ENCODE results near the gene TBC1D22A. TPM values are rescaled to one million over a fixed set of nuclear protein-coding genes. Genes with fewer than 3 reads are reported as not detected.

Gene TBC1D22A
- total and polyA plus RNA-seq, 10 of the 15 experiments (the other 5 are each of a cell fraction or from before 2014, with no cell fraction given): 0.63 to 44.7 (median 27.4) TPM

DNA sequence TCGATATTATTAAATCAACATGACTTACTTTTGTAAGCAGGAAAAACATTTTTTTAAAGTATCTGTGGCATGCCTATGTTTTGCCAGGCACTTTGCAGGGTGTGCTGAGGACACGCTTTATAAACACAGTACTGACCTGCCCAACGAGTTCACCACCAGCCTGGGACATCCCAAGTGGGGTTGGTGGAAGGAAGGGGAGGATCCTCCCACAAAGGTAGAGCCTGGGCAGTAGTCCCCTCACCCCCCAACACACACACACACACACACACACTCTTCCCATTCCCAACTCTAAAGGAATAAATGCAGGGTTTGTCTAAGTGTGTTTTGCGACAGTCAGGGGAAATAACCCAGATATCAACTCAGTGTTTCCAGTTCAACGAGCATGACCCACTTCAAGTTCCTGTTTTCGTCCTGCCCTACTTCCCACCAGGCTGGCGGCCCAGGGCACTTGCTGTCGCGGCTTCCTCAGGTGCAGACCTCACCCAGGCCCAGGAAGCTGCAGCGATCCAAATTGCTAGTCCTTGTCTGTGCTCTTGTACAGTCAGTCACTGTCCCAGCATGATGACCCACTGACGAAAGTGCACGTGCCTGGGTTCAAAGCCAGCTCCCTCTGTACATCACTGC, 27.5 kb upstream of the TBC1D22A start (continued):
- TF ChIP-seq CHD2 (IDR thresholded peaks at IDR 0.05; ENCODE audit: borderline replicate concordance, low read depth, low read length) (0 out of 2 replicates have a peak, but pooled peaks have one; percentile 25), PAX5 (IDR thresholded peaks at IDR 0.05; ENCODE audit: borderline replicate concordance, low read depth, low read length) (peak; percentile 97), YY1 (IDR thresholded peaks at IDR 0.05; ENCODE audit: low read depth, low read length) (no peak), CREB1 (IDR thresholded peaks at IDR 0.05; ENCODE audit: low read depth) (0 out of 2 replicates have a peak, but pooled peaks have one; percentile 23), SPI1 (IDR thresholded peaks at IDR 0.05; ENCODE audit: borderline replicate concordance, insufficient read depth, low read depth, low read length) (peak; percentile 77; the same call in 1 of the 2 replicates), ETV6 (conservative IDR thresholded peaks at IDR 0.05 in 1 of 2, IDR thresholded peaks at IDR 0.05 in 1 of 2; ENCODE audit: borderline replicate concordance in 1 of 2, low read depth in 1 of 2) (peak in 1 of 2 experiments; percentile 63; a peak in 2 of 4 replicates), ZNF274 (IDR thresholded peaks at IDR 0.05; ENCODE audit: insufficient read depth, insufficient read length) (no peak), RELA (IDR thresholded peaks at IDR 0.05; ENCODE audit: borderline replicate concordance, partially characterized antibody) (no peak), TAF1 (IDR thresholded peaks at IDR 0.05; ENCODE audit: borderline replicate concordance, low read depth, low read length) (0 out of 2 replicates have a peak, but pooled peaks have one; percentile 25), SIN3A (IDR thresholded peaks at IDR 0.05; ENCODE audit: low read depth, low read length) (peak; percentile 46; the same call in 1 of the 2 replicates), POLR2AphosphoS5 (IDR thresholded peaks at IDR 0.05; ENCODE audit: low read length) (0 out of 2 replicates have a peak, but pooled peaks have one; percentile 22), TBL1XR1 (IDR thresholded peaks at IDR 0.05; ENCODE audit: low read depth, low read length) (0 out of 2 replicates have a peak, but pooled peaks have one; percentile 20), HDAC6 (IDR thresholded peaks at IDR 0.05; ENCODE audit: unreplicated experiment) (no peak), IKZF2 (IDR thresholded peaks at IDR 0.05) (peak; percentile 73 to 76), POLR2AphosphoS2 (IDR thresholded peaks at IDR 0.05; ENCODE audit: low read depth, low read length) (no peak), NR2C1 (IDR thresholded peaks at IDR 0.05) (peak; percentile 21; the same call in 1 of the 2 replicates), IKZF1 (conservative IDR thresholded peaks at IDR 0.05) (peak; percentile 88), HDGF (IDR thresholded peaks at IDR 0.05) (0 out of 2 replicates have a peak, but pooled peaks have one; percentile 61)
- TF ChIP-seq, protein P1, sequence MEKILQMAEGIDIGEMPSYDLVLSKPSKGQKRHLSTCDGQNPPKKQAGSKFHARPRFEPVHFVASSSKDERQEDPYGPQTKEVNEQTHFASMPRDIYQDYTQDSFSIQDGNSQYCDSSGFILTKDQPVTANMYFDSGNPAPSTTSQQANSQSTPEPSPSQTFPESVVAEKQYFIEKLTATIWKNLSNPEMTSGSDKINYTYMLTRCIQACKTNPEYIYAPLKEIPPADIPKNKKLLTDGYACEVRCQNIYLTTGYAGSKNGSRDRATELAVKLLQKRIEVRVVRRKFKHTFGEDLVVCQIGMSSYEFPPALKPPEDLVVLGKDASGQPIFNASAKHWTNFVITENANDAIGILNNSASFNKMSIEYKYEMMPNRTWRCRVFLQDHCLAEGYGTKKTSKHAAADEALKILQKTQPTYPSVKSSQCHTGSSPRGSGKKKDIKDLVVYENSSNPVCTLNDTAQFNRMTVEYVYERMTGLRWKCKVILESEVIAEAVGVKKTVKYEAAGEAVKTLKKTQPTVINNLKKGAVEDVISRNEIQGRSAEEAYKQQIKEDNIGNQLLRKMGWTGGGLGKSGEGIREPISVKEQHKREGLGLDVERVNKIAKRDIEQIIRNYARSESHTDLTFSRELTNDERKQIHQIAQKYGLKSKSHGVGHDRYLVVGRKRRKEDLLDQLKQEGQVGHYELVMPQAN (conservative IDR thresholded peaks at IDR 0.05): peak; percentile 33; the same call in 1 of the 2 replicates
- TF ChIP-seq, protein P2, sequence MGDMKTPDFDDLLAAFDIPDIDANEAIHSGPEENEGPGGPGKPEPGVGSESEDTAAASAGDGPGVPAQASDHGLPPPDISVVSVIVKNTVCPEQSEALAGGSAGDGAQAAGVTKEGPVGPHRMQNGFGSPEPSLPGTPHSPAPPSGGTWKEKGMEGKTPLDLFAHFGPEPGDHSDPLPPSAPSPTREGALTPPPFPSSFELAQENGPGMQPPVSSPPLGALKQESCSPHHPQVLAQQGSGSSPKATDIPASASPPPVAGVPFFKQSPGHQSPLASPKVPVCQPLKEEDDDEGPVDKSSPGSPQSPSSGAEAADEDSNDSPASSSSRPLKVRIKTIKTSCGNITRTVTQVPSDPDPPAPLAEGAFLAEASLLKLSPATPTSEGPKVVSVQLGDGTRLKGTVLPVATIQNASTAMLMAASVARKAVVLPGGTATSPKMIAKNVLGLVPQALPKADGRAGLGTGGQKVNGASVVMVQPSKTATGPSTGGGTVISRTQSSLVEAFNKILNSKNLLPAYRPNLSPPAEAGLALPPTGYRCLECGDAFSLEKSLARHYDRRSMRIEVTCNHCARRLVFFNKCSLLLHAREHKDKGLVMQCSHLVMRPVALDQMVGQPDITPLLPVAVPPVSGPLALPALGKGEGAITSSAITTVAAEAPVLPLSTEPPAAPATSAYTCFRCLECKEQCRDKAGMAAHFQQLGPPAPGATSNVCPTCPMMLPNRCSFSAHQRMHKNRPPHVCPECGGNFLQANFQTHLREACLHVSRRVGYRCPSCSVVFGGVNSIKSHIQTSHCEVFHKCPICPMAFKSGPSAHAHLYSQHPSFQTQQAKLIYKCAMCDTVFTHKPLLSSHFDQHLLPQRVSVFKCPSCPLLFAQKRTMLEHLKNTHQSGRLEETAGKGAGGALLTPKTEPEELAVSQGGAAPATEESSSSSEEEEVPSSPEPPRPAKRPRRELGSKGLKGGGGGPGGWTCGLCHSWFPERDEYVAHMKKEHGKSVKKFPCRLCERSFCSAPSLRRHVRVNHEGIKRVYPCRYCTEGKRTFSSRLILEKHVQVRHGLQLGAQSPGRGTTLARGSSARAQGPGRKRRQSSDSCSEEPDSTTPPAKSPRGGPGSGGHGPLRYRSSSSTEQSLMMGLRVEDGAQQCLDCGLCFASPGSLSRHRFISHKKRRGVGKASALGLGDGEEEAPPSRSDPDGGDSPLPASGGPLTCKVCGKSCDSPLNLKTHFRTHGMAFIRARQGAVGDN (IDR thresholded peaks at IDR 0.05): peak; percentile 43; the same call in 1 of the 2 replicates

All from GM12878 (cell line).